C1 segment of cervical spinal cord (tissue), 14 donors: ENCODE data around the gene DDX51.
"Not testable (repeated sequence)": the region's sequence is repeated elsewhere in the genome, so short reads cannot be mapped to it uniquely, and the experiment has no call there.

ENCODE experiments used
- DNase-seq, 14 donors: peaks; one replicate each; lab custom pipeline; 2025; lab: John Stamatoyannopoulos, UW

The DDX51 gene

DNA sequence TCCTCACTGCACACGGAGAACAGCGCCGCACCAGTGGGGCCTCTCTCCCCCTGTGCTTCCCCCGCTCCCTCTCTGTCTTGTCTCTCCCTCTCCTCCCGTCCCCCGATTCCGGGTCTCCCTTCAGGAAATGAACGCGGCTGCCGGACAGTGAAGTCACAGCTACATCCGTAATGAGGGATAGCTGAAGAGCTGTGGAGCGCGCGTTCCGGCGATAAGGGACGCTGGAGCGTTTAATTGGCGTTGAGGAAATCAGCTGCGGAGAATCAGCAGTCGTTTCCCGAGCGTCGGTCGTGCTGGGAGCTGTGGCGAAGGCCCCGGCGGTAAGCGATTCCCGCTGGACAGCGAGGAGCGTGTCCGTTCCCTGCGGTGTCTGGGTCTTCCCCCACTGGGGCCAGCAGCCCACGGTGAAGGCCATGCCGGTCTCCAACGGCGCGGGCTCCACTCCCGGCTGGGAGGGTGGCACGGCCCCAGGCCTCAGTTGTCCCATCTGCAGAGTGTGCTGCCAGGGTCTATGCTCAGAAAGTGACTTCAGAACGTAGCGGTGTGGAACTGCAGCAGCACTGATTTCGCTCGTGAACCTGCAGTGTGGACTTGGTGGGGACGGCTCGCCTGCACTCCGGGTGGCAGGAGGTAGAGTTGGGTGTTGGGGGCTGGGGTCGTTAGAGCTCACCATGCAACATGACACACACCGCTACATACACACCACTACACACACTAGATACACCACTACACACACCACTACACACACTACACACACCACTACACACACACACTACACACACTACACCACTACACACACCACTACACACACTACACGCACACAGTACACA is 11.0 kb upstream of the DDX51 start:
- DNase-seq, result no peak

DNA sequence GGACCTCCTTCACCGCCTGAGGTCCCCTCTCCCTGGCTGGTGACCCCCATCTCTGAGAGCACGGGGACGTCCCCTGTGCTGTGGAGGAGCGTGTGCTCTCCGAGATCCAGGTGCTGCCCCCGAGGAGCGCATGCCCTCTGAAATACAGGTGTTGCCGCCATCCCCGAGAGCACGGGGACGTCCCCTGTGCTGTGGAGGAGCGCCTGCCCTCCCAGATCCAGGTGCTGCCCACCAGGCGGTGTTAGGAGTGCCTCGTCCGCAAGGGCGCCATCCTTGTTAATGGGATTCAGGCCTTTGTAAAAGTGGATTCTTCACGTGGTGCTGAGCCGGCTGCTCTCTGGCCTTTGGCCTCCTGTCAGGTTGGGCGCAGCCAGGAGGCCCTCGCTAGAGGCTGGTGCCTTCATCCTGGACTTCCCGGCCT is 10.2 kb upstream of the DDX51 start:
- no peak for DNase-seq

GRCh38 chr12:132153501-132154340 is 9.6 kb upstream of the DDX51 start:
- peak in 9 of 14 donors; percentile 2 to 68 (median 14) for DNase-seq

DNA sequence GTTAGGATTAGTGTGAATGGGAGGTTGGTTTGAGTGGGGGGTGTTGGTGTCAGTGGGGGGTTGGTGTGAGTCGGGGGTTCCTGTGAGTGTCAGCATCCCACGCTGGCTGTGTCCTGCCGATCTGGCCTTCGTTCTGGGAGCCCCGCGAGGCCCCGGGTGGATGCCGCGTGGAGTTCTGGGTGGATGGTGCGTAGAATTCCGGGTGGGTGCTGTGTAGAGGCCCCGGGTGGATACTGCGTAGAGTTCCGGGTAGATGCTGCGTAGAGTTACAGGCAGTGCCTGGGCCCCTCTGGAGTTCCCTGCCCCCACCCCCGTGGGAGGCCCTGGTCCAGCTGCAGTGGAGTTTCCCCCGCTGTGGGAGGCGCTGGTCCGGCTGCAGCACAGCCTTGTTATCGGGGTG is 8.8 kb upstream of the DDX51 start:
- no peak for DNase-seq

DNA sequence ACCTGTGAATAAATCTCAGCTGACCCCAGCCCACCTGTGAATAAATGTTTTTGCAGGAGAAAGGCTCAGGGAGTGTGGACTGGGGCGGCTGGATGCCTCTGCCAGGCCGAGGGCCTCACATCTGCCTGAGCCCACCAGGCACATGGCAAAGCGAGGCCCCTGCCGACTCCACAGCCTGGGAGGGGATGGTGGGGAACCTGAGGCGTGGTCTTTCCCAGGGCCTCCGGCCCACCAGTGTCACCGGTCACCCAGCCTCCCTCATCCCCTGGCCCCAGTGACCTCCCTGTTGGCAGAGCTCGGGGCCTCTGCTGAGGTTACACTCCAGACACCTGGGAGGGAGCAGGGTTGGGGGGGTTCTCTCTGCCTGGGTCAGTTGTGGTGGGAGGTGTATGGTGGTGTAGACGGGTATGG is 8.3 kb upstream of the DDX51 start:
- DNase-seq, result no peak

DNA sequence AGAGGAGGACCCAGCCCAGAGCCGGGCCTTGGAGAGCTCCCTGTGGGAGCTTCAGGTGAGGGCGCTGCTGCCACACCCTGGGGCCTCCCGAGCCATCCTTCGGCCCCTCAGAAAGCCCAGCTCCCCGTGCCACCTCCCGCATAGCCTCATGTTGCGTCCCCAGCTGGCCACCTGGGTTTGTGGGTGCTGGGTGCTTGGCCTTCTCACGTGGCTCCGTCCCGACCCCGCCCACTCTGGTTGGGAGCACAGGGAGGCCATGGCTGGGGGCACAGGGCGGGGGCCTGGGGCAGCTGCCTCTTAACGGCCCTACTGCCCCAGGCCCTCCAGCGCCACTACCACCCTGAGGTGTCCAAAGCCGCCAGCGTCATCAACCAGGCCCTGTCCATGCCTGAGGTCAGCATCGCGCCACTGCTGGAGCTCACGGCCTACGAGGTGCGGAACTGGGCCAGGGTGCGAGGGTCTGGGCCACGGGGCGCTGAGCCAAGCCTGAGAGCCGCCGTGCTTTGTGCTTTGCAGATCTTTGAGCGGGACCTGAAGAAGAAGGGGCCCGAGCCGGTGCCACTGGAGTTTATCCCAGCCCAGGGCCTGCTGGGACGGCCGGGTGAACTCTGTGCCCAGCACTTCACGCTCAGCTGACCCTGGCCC is 7.8 kb upstream of the DDX51 start:
- no peak for DNase-seq

DNA sequence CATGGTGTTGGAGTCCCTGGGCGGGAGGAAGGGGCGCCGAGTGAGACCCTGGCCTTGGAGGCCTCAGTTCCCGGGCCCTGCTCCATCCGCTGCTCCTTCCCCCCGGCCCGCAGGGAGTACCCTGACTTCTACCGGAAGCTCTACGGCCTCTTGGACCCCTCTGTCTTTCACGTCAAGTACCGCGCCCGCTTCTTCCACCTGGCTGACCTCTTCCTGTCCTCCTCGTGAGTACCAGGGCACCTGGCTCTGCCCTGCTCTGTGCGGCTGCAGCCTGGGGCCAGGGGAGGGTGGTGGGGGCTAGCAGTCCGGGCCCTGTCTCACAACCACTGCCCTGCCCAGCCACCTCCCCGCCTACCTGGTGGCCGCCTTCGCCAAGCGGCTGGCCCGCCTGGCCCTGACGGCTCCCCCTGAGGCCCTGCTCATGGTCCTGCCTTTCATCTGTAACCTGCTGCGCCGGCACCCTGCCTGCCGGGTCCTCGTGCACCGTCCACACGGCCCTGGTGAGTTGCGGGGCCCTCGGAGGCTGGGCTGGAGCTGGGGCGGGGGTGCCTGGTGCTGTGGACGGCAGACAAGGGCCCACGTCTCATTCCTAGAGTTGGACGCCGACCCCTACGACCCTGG is 7.1 kb upstream of the DDX51 start:
- no peak for DNase-seq

GRCh38 chr12:132150780-132151144 is 6.6 kb upstream of the DDX51 start:
- DNase-seq, result no peak

GRCh38 chr12:132149526-132149925 is 5.4 kb upstream of the DDX51 start:
- not testable (repeated sequence) for DNase-seq

- DNase-seq, result no peak
These were observed 4.4 kb upstream of the DDX51 start for GRCh38 chr12:132148368-132149045.

GRCh38 chr12:132147423-132148367 is 3.6 kb upstream of the DDX51 start:
- DNase-seq, result no peak

DNA sequence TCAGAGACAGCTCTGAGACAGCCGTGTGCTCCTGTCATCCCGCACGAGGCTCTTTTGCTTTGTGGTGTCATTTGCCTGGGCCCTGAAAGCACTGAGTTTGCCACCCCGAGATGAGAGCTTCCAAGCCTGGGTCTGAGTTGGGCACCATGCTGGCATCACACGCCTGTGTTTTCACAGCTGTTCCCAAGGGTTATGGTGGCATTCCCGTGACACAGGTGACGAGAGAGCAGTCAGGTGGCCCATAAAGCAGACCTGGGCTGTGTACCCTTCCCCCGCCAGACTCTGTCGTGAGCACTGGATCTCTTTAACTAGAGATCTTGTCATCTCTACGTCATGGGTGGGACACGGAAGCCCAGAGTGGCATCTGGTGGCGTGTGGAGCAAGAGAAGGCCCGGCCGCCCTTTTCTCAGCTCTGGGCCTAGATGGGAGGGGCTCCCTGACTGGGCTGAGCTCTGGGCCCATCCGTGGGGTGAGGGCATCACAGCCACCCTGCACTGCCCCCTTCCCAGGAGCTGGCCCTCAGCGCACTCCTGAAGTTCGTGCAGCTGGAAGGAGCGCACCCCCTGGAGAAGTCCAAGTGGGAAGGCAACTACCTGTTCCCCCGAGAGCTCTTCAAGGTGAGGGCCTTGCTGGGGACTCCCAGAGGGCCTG is 2.8 kb upstream of the DDX51 start:
- no peak for DNase-seq

DNA sequence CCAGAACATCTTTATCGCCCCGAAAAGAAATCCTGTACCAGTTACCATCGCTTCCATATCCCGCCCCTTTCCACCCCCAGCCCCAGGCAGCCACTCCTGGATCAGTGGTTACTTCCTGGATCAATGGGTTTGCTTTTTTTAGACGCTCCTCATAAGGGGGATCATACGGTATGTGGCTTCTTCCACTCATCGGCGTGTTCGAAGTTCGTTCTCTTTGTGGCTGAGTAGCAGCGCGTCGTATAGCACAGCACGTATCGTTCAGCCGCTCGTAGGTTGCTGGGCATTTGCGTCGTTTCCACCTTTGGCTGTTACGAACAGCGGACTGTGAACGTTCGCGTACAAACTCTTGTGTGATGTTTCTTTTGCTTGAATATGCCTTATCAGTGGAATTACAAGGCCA is 2.0 kb upstream of the DDX51 start:
- DNase-seq, result no peak

DNA sequence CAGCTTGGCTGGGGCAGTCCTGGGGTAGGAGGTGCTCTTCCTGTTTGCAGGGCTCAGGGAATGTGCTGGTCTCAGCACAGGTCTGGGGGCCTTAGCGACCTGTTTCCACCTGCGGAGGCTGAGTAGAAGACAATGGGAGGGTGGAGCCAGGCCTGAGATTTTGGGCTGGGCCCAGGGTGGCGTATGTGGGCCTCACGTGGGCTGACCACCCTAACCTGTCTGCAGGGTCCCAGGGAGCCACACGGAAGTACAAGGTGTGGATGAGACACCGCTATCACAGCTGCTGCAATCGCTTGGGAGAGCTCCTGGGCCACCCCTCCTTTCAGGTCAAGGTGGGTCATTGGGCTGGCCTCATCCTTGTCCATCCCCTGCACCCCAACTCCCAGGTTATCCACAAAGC is 1.2 kb upstream of the DDX51 start:
- no peak for DNase-seq

DNA sequence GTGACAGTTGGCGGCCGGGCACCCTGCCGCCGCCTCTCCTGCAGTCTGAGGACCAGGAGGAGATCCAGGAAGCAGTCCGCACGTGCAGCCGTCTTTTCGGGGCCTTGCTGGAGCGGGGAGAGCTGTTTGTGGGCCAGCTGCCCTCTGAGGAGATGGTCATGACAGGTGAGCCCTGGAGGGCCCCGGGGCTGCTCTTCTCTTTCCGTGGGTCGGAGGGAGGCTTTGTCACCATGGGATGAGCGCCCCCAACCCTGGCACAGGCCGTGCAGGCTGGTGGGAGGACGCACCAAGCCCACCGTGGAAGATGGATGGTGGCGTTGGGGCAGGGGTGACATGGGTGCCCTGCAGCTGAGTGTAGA is 670 bp upstream of the DDX51 start:
- DNase-seq, result no peak

DNA sequence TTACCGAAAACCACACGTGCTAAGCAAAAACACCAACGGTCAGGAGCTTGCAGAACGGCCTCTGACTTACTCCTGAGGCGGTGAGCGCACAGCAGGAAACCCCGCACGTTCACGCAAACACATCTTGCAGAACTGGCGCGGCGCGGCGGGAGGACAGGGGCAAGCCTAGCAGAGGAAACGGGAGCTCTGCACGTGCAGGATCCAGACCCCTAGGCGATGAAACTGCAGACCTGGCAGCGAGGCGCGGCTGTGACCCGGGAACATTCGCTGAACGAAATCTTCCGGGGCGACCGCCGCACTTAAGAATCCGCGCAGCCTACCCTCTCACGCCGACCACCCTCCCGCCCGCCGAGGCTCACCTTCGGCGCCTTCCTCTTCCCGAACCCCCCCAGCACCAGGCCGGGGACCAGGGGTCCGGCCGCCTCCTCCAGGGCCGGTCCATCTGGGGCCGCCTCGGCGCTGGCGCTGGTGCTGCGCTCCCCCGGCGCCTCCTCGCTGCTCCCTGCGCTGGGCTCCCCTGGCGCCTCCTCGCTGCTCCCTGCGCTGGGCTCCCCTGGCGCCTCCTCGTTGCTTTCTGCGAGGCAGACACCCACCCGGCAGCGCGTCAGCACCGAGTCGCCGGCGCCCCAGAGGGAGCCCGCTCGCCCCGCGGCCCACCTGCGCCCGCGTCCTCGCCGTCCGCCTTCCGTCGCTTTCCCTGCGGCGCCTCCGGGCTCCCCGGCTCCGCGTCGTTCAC is 615 bp downstream of the DDX51 start:
- DNase-seq, result no peak

GRCh38 chr12:132142679-132143335 is 1.3 kb downstream of the DDX51 start:
- DNase-seq, result no peak

- DNase-seq, result no peak
These were observed 2.0 kb downstream of the DDX51 start for GRCh38 chr12:132141976-132142678.
